AG09309 (cell line): ENCODE results near the gene STK32C.
"Not testable (repeated sequence)": the region's sequence is repeated elsewhere in the genome, so short reads cannot be mapped to it uniquely, and the experiment has no call there.

Source experiments
- DNase-seq: peaks from one replicate; pipeline ENCODE4 v3.0.0-alpha.2; 2010; ENCODE audit warnings: low read depth
- H3K4me3 ChIP-seq: 2 replicates; pipeline ENCODE4 v1.5.1; 2011; ENCODE audit warnings: mild to moderate bottlenecking, low read depth, low read length, moderate library complexity; ENCODE audit not compliant: control insufficient read depth
- TF ChIP-seq, protein P1 (sequence below): IDR thresholded peaks from 2 replicates; pipeline ENCODE4 v1.5.1; 2011; ENCODE audit warnings: mild to moderate bottlenecking, low read depth, low read length, inconsistent platforms; ENCODE audit not compliant: insufficient read depth, control insufficient read depth; ENCODE audit errors: missing control alignments

The STK32C gene

DNA sequence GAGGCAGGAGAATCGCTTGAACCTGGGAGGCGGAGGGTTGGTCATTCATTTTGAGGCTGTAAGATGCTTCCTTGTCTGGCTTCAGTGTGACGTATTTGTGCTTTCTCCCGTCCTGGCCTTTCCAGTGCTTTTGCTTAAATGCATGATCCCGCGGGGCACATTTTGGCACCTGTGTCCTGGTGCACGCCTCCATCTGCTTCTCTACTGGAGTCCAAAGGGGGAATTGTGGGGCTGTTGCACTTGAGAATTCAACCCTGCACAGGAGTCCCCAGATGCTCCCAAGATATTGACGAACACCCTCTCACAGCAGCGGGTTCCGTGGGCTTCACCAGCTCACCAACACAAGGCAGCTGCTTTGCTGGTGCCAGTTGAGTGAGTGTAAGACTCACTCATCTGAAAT is 14.0 kb upstream of the STK32C start:
- no peak for DNase-seq
- TF ChIP-seq, protein P1, sequence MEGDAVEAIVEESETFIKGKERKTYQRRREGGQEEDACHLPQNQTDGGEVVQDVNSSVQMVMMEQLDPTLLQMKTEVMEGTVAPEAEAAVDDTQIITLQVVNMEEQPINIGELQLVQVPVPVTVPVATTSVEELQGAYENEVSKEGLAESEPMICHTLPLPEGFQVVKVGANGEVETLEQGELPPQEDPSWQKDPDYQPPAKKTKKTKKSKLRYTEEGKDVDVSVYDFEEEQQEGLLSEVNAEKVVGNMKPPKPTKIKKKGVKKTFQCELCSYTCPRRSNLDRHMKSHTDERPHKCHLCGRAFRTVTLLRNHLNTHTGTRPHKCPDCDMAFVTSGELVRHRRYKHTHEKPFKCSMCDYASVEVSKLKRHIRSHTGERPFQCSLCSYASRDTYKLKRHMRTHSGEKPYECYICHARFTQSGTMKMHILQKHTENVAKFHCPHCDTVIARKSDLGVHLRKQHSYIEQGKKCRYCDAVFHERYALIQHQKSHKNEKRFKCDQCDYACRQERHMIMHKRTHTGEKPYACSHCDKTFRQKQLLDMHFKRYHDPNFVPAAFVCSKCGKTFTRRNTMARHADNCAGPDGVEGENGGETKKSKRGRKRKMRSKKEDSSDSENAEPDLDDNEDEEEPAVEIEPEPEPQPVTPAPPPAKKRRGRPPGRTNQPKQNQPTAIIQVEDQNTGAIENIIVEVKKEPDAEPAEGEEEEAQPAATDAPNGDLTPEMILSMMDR = no peak
- no peak overlapping the region for H3K4me3 ChIP-seq

DNA sequence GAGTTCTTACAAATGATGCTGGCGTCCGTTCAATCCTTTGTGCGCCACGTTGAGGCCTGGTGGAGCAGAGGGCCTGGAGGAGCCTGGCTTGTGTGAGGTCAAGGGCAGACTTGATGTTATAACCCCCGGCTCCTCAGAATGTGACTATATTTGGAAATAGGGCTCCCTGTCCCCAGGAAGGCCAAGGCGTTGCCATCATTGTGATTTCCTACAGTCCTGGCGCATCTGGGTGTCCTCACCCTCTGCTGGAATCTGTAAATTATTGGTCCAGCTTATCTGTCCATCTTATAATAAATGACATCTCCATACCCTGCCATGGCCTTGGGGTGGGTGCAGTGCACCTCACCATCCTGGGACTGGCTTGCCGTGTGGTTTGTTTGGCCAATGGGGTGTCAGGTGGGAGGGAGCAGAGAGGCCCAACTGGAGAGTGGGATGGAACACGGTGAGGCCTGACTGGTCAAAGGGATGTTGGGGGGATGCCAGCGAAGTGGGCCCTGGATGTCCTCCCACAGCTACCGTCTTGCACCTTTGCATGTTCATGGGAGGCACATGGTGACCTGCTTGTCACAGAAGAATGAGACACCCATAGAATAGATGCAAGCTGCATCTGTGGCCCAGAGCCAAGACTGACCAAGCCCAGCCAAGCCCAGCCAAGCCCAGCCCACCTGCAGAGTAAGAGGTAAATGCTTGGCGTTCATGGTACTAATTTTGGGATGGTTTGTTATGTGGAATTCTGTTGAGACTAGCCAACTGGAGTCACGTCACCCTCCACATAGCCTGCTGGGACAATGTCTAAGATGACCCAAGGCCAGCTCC is 13.1 kb upstream of the STK32C start:
- H3K4me3 ChIP-seq = no peak overlapping the region
- no peak for DNase-seq
- TF ChIP-seq, protein P1 = no peak

DNA sequence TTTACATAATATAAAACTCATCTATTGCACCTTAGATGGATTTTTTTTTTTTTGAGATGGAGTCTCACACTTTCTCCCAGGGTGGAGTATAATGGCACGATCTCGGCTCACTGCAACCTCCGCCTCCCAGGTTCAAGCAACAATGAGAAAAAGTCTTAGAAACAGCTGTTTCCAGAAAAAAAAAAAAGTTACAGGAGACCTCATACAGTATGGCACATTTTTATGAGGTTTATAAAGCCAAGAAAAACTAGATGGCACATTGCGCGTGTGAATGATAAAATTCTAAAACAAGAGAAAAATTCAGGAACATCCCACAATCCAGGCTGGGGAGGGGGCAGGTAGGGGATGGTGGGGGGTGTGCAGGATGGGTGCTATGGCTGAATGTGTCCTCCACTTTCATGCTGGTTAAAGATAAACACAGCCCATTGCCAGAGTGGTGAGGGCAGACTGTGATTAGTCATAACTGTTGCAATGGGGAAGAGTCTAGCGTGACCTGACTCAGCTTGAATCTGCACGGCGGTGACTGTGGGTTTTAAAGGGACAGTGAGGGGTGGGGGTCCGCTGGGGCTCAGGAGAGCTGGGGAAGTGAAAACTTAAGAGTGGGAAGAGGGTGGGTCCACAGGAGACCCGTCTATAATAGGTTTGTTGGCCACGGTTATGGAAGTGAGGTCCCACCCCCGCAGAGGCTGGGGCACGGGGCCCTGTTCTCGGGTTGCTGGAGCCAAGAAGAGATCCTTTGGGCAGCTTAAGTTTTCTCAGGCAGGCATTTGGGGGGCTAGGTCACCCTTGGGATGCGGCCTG is 12.3 kb upstream of the STK32C start:
- TF ChIP-seq, protein P1 = no peak
- H3K4me3 ChIP-seq = no peak overlapping the region
- peak; percentile 88 for DNase-seq

DNA sequence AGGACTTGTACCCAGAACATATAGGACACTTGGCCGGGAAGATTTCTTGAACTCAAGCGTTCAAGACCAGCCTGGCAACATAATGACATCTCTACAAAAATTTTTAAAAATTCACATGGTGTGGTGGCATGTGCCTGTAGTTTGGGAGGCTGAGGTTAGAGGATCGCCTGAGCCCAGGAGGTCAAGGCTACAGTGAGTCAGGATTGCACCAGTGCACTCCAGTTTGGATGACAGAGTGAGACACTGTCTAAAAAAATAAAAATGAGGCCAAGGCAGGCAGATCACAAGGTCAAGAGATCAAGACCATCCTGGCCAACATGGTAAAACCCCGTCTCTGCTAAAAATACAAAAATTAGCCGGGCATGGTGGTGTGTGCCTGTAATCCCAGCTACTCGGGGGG is 9.7 kb upstream of the STK32C start:
- not testable (repeated sequence) for DNase-seq, H3K4me3 ChIP-seq

DNA sequence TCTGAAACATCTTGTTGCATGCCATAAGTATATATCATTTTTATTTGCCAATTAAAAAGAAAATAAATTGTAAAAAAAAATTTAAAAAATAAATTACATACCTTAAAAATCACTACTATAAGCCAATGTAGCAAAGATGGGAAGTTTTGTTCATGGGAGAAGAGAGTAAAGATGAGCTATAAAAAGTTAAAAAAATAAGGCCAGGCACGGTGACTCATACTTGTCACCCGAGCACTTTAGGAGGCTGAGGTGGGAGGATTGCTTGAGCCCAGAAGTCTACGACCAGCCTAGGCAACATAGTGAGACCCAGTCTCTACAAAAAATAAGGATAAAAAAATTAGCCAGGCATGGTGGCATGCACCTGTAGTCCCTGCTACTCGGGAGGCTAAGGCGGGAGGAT is 8.4 kb upstream of the STK32C start:
- TF ChIP-seq, protein P1 = no peak
- DNase-seq = no peak
- H3K4me3 ChIP-seq = no peak overlapping the region

DNA sequence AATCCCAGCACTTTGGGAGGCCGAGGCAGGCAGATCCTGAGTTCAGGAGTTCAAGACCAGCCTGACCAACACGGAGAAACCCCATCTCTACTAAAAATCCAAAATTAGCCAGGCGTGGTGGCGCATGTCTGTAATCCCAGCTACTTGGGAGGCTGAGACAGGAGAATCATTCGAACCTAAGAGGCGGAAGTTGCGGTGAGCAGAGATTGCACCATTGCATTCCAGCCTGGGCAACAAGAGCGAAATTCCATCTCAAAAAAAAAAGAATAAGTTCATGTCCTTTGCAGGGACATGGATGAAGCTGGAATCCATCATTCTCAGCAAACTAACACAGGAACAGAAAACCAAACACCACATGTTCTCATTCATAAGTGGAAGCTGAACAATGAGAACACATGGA is 7.1 kb upstream of the STK32C start:
- H3K4me3 ChIP-seq, DNase-seq: not testable (repeated sequence)

DNA sequence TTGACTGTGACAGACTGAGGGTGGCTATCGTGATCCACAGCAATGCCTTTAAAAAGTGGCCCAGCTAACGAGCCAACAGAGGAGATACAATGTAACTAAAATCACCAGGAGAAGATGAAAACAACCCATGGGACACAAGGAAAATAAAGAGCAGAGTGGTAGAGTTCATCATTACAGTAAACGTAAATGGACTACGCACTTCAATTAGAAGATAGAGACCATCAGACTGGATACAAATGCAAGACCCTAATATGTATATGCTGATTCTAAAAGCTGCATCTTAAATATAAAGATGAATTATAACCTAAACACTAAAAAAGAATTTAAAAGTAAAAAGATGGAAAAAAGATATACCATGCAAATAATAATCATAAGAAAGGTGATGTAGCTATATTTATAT is 6.6 kb upstream of the STK32C start:
- no peak for DNase-seq
- TF ChIP-seq, protein P1 = no peak
- H3K4me3 ChIP-seq = no peak overlapping the region
